A204.1 (cell line): ENCODE data around the gene ZNF366.
"Not testable (repeated sequence)": the region's sequence is repeated elsewhere in the genome, so short reads cannot be mapped to it uniquely, and the experiment has no call there.

Source experiments
- FAIRE-seq: peaks from 2 replicates; lab custom pipeline; 2012; peaks lifted over from hg19 to GRCh38; lab: Jason Lieb, UNC

Gene ZNF366

GRCh38 chr5:72438141-72438540 lies 69.1 kb downstream of the ZNF366 start:
- no peak for FAIRE-seq

- FAIRE-seq: no peak
Observed at GRCh38 chr5:72436796-72437471, 70.3 kb downstream of the ZNF366 start.

GRCh38 chr5:72434781-72435437 lies 72.3 kb downstream of the ZNF366 start:
- no peak for FAIRE-seq

- no peak for FAIRE-seq
Observed at GRCh38 chr5:72434056-72434780, 73.0 kb downstream of the ZNF366 start.

DNA sequence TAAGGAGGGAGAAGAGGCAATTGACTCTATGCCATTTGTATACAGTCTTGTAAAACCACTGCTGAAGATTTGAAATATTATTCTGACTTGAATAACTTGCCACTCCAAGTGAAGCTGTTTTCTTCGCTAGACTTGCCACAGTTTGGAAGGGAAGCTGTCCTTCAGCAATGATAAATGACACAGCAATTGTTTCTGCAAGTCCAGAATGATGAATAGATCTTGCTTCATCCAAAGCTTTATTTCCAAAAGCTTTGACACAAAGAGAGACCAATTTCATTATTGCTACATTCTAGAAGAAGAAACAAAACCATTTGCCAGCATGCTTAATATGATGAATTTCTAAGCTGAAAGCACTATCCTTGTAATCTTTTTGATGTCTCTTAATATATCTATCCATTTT lies 73.7 kb downstream of the ZNF366 start:
- FAIRE-seq: no peak

DNA sequence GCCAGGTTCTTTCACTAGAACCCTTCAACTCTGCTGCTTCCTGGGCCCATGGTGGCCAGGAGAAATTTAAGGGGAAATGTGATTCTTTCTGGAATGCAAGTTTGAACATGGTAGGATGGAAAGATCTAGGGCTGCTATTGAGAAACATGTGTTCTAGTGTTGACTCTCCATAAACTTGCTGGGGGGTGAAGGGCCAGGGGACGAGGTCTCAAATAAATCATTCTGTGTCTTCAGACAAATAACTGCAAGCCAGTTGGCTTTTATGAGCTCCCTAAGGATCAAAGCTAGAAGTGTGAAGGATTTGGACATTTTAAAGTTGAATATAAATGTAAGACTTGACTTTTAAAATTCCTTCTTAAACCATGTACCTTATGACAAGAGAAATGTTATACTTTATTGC lies 78.5 kb downstream of the ZNF366 start:
- FAIRE-seq: no peak

- FAIRE-seq: no peak
Observed at GRCh38 chr5:72427488-72428437, 79.4 kb downstream of the ZNF366 start.

- no peak for FAIRE-seq
Observed at GRCh38 chr5:72427016-72427415, 80.2 kb downstream of the ZNF366 start.

GRCh38 chr5:72426019-72426418 lies 81.2 kb downstream of the ZNF366 start:
- FAIRE-seq: no peak

- FAIRE-seq: no peak
Observed at GRCh38 chr5:72418271-72418670, 88.9 kb downstream of the ZNF366 start.

DNA sequence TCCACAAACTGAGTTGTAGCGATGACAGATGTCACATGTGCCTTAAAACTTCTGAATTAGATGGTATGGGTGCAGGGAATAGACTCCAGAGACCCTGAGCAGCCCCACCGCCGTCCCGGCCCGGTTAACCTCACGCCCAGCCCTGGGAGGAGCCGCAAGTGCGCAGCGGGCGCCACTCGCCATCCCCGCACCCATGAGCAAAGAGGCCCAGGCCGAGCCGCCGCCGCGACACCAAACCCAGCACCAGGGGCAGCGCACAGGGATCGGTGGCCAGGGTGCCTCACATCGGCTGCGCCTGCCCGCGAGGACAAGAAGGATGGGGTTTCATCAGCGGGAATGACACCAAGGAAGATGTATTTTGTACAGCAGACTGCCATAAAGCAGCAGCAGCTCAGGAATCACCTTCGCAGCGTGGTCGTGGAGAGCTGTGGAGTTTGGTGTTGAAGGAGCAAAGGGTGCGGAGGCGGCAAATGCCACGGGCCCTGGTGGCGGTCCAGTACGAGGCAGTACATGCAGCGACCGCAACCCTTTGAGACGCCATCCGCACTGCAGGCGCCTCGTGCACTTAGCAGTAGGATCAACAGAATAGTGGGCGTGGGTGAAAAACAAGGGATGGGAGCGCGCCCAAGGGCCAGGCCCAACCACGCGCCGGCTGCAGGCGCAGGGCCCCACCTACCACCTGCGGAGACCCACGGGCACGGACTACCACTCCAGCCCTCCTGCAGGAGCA lies 89.7 kb downstream of the ZNF366 start:
- FAIRE-seq: no peak

- FAIRE-seq: no peak
Observed at GRCh38 chr5:72415616-72416325, 91.4 kb downstream of the ZNF366 start.

DNA sequence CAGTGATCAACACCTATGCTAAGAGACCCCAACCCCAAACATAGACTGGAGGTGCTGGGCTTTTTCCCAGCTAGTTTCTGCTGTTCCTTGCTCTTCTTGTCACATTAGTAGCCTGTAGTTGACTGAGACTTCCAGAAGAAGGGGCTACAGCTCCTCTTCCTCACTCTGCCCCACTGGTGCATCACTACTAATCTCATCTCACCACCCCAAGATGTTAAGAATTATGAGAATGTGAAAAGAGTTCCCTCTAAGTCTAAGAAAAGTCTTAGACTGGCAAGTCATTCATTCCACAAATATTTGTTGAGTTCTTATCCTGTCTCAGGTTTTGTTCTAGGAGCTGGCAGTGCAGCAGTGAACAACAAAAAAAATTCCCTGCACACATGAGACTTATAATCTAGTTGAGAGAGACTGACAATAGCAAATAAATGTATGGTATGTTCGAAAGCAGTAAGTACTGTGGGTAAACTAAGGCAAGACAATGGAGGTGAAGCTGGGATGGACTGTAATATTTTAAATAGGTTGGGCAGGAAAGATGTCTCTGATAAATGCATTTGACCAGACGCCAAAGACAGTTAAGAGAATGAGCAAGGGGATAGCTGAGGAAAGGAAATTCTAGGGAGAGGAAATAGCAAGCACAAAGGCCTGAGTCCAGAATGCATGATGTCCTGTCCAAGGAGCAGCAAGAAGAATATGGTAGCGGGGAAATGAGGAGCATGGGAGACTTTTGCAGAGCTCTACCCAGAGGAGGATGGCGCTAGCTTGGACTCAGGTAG lies 94.7 kb downstream of the ZNF366 start:
- no peak for FAIRE-seq

DNA sequence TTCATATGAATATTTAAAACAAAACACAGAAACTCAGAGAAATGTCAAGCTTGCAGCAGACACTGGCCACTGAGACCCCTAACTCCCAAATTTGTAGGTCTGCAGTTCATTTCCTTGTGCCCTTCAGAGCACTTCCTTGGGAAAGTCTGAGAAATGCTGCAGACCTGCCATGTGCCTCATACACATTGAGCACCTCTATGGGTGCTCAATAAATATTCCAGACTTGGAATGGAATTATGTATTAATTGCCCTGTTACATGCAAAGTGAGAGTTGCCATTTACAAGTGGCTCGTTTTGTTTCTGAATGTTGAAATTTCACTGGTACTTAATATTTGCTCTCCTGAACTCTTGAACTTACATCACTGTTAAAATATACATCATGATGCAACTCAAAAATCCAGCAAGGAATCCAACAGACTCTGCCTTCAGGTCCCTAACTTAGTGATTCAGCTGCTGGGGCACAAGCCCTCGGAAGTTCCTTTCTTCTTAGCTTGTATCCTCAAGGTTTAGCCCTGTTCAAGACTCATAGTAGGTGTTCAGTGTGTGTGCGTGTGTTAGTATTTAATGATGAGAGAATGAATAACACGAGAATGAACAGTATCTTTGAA lies 96.4 kb downstream of the ZNF366 start:
- FAIRE-seq: no peak

- FAIRE-seq: no peak
Observed at GRCh38 chr5:72408603-72409002, 98.6 kb downstream of the ZNF366 start.

- no peak for FAIRE-seq
Observed at GRCh38 chr5:72408127-72408526, 99.1 kb downstream of the ZNF366 start.

DNA sequence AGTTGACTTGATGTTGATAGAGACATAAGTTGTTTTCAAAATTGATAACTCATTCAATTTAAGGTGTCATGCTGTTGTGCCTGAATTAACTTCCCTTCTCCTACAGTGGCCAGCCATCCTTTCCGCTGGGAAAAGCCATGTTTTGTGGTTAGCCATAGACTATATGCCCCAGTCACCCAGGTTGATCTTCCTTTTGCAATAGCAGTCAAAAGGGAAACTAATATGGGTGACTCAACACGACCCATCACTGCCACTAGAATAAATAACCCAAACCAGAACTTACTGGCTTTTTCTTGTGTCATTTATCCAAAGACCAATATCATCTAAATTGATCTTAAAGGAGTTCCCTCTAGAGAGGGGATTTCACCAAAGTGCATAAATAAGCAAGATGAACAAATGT lies 99.7 kb downstream of the ZNF366 start:
- FAIRE-seq: no peak

DNA sequence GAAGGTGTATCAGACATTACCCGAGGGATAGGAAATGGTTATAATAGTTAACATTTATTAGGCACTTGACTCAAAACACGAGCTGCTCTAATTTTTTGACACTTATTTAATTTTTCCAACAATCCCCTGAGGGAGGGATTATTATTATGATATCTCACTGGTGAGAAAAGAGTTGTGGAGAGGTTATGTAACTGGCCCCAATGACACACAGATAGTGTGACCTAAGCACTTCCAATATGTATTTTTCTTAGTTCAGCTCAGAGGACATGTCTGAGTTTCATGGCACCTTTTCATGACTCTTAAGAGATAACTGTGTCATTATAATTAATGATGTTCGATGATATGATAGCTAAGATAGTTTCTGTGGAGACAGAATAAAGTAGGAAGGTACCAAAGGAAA lies 100.1 kb downstream of the ZNF366 start:
- no peak for FAIRE-seq

DNA sequence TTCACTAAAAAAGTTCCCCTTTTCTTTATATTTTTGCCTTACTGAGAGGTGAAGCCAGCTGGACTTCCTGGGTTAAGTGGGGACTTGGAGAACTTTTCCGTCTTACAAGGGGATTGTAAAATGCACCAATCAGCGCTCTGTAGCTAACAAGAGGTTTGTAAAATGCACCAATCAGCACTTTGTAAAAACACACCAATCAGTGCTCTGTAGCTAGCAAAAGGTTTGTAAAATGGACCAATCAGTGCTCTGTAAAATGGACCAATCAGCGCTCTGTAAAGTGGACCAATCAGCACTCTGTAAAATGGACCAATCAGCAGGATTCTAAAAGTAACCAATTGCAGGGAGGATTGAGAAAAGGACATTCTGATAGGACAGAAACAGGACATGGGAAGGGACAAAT lies 102.4 kb downstream of the ZNF366 start:
- FAIRE-seq: not testable (repeated sequence)
